GM19099 (cell line): ENCODE results near the gene PHF21A.

Source experiments
- POLR2A ChIP-seq: IDR thresholded peaks from 3 replicates; pipeline ENCODE4 v1.6.1; 2011; ENCODE audit warnings: low read depth; ENCODE audit not compliant: insufficient read length; ENCODE audit errors: extremely low read depth

PHF21A gene

GRCh38 chr11:46066335-46066734, 54.9 kb downstream of the PHF21A start:
- TF ChIP-seq POLR2A = no peak

GRCh38 chr11:46065681-46066080, 55.6 kb downstream of the PHF21A start:
- TF ChIP-seq POLR2A = no peak

GRCh38 chr11:46064221-46064620, 57.0 kb downstream of the PHF21A start:
- TF ChIP-seq POLR2A = no peak

- no peak for TF ChIP-seq POLR2A
These were observed 58.1 kb downstream of the PHF21A start for GRCh38 chr11:46063138-46063537.

- no peak for TF ChIP-seq POLR2A
These were observed 61.2 kb downstream of the PHF21A start for GRCh38 chr11:46060013-46060412.

GRCh38 chr11:46057489-46057888, 63.8 kb downstream of the PHF21A start:
- no peak for TF ChIP-seq POLR2A

- TF ChIP-seq POLR2A = no peak
These were observed 65.9 kb downstream of the PHF21A start for GRCh38 chr11:46055371-46055770.

- TF ChIP-seq POLR2A = no peak
These were observed 70.2 kb downstream of the PHF21A start for GRCh38 chr11:46051102-46051501.

GRCh38 chr11:46050662-46051061, 70.6 kb downstream of the PHF21A start:
- TF ChIP-seq POLR2A = no peak

- TF ChIP-seq POLR2A = no peak
These were observed 71.2 kb downstream of the PHF21A start for GRCh38 chr11:46050003-46050461.

- TF ChIP-seq POLR2A = no peak
These were observed 71.8 kb downstream of the PHF21A start for GRCh38 chr11:46049325-46049897.

GRCh38 chr11:46048198-46048597, 73.1 kb downstream of the PHF21A start:
- no peak for TF ChIP-seq POLR2A

GRCh38 chr11:46047520-46047919, 73.7 kb downstream of the PHF21A start:
- no peak for TF ChIP-seq POLR2A

- TF ChIP-seq POLR2A = no peak
These were observed 75.4 kb downstream of the PHF21A start for GRCh38 chr11:46045811-46046210.

GRCh38 chr11:46044601-46045000, 76.7 kb downstream of the PHF21A start:
- no peak for TF ChIP-seq POLR2A

- no peak for TF ChIP-seq POLR2A
These were observed 81.3 kb downstream of the PHF21A start for GRCh38 chr11:46039990-46040389.

- no peak for TF ChIP-seq POLR2A
These were observed 82.7 kb downstream of the PHF21A start for GRCh38 chr11:46038529-46038928.
